Right ventricle myocardium inferior (tissue), 1 donor: ENCODE measurements around the gene FAM227B. TPM values are rescaled to one million over a fixed set of nuclear protein-coding genes. Genes with fewer than 3 reads are reported as not detected.

Source experiments
- ATAC-seq: fragments of 200-7000 bp; cut with Tn5 transposase; one replicate; pipeline ENCODE4 v1.9.1; 2020; ENCODE audit warnings: mild to moderate bottlenecking, moderate library complexity
- DNase-seq: peaks from one replicate; pipeline ENCODE4 v3.0.0; 2021; ENCODE audit errors: missing footprints
- intact Hi-C: fragments of 100-400 bp; cut with DNase I; formaldehyde crosslinking; loops from one replicate; pipeline ENCODE4 v1.11.0; 2022
- total RNA-seq: library from RNA; stranded (reverse); fragmentation: NEBNext Ultra II Directional; extraction: Animal tissue kit (Norgen Biotek cat#: 25700); gene quantifications from one replicate; pipeline ENCODE4 v1.2.1, GENCODE V29; 2021
- donor health status: DM: no; HTN: yes; CAD: no; lungs with severe emphysema.

The FAM227B gene
- total RNA-seq, 1 donor from 2014 or later: 19.8 TPM

- intact Hi-C loops: loop anchor here (5.0 kb wide), 1 partner anchor 41 kb away; no protein-coding TSS in a partner anchor
- ATAC-seq: no peak
- DNase-seq: no peak
Measured at GRCh38 chr15:49467746-49468480, 152.7 kb downstream of the FAM227B start.

- DNase-seq (no peak), ATAC-seq (no peak)
- intact Hi-C loops: loop anchor here (5.0 kb wide), 1 partner anchor 39 kb away; no protein-coding TSS in a partner anchor
Measured at GRCh38 chr15:49466119-49466518, 154.5 kb downstream of the FAM227B start.

DNA sequence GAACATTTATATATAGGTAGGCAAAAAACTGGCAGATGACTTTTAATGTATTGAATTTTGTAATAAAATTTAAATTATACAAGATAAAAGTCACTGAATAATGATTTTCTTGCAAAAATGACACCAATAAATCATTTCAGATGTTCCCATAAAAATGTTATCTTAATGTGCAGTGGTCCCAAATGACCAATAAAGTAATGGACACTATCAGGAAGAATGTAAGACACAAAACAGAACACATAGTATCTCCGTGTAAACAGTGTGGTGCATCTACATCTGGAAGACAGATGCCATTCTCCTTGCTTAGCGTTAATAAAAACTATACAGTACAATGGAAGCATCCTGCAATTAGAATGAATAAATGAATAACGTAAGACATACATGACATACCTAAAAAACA, 156.1 kb downstream of the FAM227B start:
- intact Hi-C loops: no loop called here
- no peak for ATAC-seq
- DNase-seq: no peak

- intact Hi-C loops: no loop called here
- DNase-seq: no peak
- peak; percentile 40 for ATAC-seq
Measured at GRCh38 chr15:49462232-49462844, 158.3 kb downstream of the FAM227B start.

DNA sequence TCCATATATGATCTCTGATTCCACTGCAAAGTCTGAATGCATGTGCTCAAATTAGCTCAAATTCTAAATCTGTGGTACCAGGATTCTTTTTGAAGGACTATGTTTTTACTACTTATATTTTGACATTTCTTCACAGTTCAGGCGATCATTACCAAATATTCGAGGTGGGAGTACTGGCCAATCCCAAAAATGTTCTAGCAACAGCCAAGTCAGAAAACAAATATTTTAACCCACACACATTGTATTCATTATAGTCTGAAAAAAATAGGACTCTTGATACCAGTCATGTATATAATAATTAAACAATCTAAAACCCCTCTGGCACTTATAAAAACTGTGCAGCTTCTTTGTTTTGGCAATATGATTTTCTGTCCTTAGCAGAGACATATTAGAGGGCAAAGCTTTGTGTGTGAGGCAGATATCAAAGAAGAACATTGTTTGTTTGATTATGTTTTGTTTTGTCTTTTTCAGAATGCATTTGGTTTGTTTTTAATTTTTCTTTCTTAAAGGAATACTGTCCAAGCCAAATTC, 160.1 kb downstream of the FAM227B start:
- DNase-seq: no peak
- no peak for ATAC-seq
- intact Hi-C loops: no loop called here

GRCh38 chr15:49458145-49458544, 162.5 kb downstream of the FAM227B start:
- ATAC-seq (no peak), DNase-seq (no peak)
- intact Hi-C loops: no loop called here

- no peak for ATAC-seq
- intact Hi-C loops: no loop called here
- DNase-seq: no peak
Measured at GRCh38 chr15:49456166-49456565, 164.5 kb downstream of the FAM227B start.

DNA sequence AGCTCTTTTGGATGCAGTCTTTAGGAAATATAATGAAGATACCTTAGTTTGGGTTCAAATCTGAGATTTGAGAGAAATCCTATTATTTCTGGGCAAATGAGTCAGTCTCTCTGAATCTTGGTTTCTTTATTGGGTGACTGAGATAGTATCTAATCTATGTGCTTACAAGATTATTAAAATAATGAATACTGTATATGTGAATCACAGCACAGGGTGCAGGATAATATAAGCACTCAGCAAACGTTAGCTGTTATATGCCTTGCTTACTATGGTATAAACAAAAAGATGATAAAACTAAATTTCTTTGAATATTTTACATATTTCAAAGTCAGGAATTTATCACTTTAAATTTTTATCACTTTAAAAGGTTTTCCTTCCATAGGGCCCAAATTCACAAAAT, 168.0 kb downstream of the FAM227B start:
- no peak for DNase-seq
- intact Hi-C loops: no loop called here
- no peak for ATAC-seq

- no peak for ATAC-seq
- no peak for DNase-seq
- intact Hi-C loops: no loop called here
Measured at GRCh38 chr15:49441816-49442215, 178.8 kb downstream of the FAM227B start.

- intact Hi-C loops: no loop called here
- no peak for ATAC-seq
- DNase-seq: no peak
Measured at GRCh38 chr15:49441356-49441755, 179.3 kb downstream of the FAM227B start.

- DNase-seq (no peak), ATAC-seq (no peak)
- intact Hi-C loops: no loop called here
Measured at GRCh38 chr15:49439678-49440395, 180.8 kb downstream of the FAM227B start.

GRCh38 chr15:49438962-49439631, 181.5 kb downstream of the FAM227B start:
- intact Hi-C loops: no loop called here
- ATAC-seq: peak; percentile 91

DNA sequence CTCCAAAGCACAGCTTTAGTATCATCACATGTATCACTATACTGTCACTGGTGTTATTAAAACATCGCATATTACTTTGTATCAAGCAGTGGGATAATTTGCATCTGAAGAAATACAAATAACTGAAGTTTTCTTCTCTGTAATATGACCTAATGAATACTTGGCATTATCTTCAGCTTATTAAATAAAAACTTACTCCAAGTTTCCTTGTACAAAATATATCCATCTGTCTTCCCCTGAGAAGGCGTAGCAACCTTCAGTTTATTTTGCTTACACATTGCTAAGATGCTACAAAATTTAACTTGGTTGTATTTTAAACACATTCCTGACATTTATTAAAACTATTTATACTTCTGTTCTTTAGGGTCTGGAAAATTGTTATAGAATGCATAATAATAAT, 183.9 kb downstream of the FAM227B start:
- intact Hi-C loops: no loop called here
- ATAC-seq (no peak), DNase-seq (no peak)

More at GRCh38 chr15:49438962-49439631, 181.5 kb downstream of the FAM227B start:
- peak; percentile 62 for DNase-seq

DNA sequence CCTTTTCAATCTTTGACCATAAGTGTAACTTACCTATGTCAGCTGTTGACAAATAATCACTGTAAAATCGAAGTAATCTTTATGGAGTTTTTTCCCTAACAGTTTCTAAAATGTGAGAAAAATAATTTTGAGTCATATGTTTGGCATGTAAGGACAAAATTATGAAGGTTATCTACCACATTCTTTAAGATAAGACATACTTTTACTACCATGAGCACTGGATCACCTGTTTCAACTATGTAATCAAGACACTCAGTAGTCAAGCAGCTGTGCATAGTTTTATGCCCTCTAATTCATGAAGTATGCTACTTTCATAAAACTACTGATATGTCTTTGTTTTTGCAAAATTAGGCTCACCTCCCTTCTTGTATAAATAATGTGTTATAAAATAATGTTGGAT, 185.4 kb downstream of the FAM227B start:
- DNase-seq: no peak
- intact Hi-C loops: no loop called here
- ATAC-seq: no peak

DNA sequence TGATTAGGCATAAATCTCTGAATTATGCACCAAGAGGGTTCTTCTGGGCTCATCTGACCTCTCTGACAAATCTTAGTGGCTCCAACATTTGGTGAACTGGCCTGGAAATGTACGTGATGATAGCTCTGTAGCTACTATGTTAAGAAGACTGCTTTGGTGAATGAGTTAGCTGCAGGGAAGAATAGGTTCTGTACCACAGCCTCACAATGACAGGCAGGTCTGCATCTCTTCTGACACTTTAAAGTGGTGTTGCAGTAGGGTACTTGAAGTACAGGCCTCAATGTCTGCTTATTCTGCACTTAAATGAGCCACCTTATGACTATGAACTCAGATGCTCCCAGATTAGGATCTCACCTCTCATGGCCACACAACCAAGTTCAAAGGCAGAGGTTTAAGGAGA, 190.6 kb downstream of the FAM227B start:
- ATAC-seq: peak; percentile 68
- intact Hi-C loops: no loop called here
- no peak for DNase-seq

GRCh38 chr15:49428409-49429095, 192.1 kb downstream of the FAM227B start:
- intact Hi-C loops: loop anchor here (2.0 to 10.0 kb wide), 4 partner anchors 39 to 576 kb away; partner anchors contain the start of genes COPS2, DTWD1 and FAM227B
- peak; percentile 54 for DNase-seq
- peak; percentile 91 for ATAC-seq

- DNase-seq (no peak), ATAC-seq (no peak)
- intact Hi-C loops: loop anchor here (5.0 to 10.0 kb wide), 3 partner anchors 40 to 577 kb away; partner anchors contain the start of gene COPS2
Measured at GRCh38 chr15:49427372-49427771, 193.2 kb downstream of the FAM227B start.

- DNase-seq (no peak), ATAC-seq (no peak)
- intact Hi-C loops: loop anchor here (5.0 to 10.0 kb wide), 4 partner anchors 42 to 580 kb away; partner anchors contain the start of gene COPS2
Measured at GRCh38 chr15:49424954-49425353, 195.7 kb downstream of the FAM227B start.
